PC-3 (cell line): Measurements from ENCODE around the gene MYLK2. TPM values are rescaled to one million over a fixed set of nuclear protein-coding genes. Genes with fewer than 3 reads are reported as not detected.

ENCODE experiments used
- ATAC-seq: fragments of 200-7000 bp; cut with Tn5 transposase; 2 replicates; pipeline ENCODE4 v1.9.1; 2020; ENCODE audit warnings: mild to moderate bottlenecking, moderate library complexity
- BruUV-seq: library from RNA; stranded (reverse); fragments of 400-500 nt; replicated peaks from 2 replicates; lab custom pipeline; 2021; lab: Mats Ljungman, UMichigan
- CTCF ChIA-PET: fragments of 300-600 bp; sonication (Branson Sonifier 250); formaldehyde crosslinking; loops from one replicate; lab custom pipeline; 2022; ENCODE audit warnings: antibody characterized with exemption; lab: Charles Lee
- POLR2A ChIA-PET: fragments of 300-600 bp; sonication (Branson Sonifier 250); formaldehyde crosslinking; loops from one replicate; lab custom pipeline; 2022; ENCODE audit warnings: antibody characterized with exemption; ENCODE audit not compliant: unreplicated experiment; lab: Charles Lee
- DNase-seq: peaks from one replicate; pipeline ENCODE4 v3.0.0-alpha.2; 2015
- H2AFZ ChIP-seq: fragments of 300-600 bp; sonication (generic); 2 replicates; pipeline ENCODE4 v1.6.0; 2016; ENCODE audit warnings: antibody characterized with exemption, low read length
- H3F3A ChIP-seq: fragments of 300-600 bp; sonication (generic); one replicate; pipeline ENCODE4 v1.6.0; 2017; ENCODE audit warnings: antibody characterized with exemption, low read length, control low read depth, mild to moderate bottlenecking; ENCODE audit not compliant: unreplicated experiment
- H3K27ac ChIP-seq: fragments of 300-600 bp; sonication (generic); 2 replicates; pipeline ENCODE4 v1.5.1; 2016; ENCODE audit warnings: mild to moderate bottlenecking, low read length
- H3K27me3 ChIP-seq: fragments of 300-600 bp; sonication (generic); 2 replicates; pipeline ENCODE4 v1.6.1; 2016; ENCODE audit warnings: low read length, mixed read lengths
- H3K36me3 ChIP-seq: fragments of 300-600 bp; sonication (generic); 2 replicates; pipeline ENCODE4 v1.6.1; 2016; ENCODE audit warnings: low read depth, mixed run types, low read length, mixed read lengths
- H3K4me1 ChIP-seq: fragments of 300-600 bp; sonication (generic); 2 replicates; pipeline ENCODE4 v1.5.1; 2016; ENCODE audit warnings: low read length; ENCODE audit not compliant: insufficient read depth
- H3K4me2 ChIP-seq: fragments of 300-600 bp; sonication (generic); 2 replicates; pipeline ENCODE4 v1.6.0; 2016; ENCODE audit warnings: low read length
- H3K4me3 ChIP-seq: fragments of 300-600 bp; sonication (generic); 2 replicates; pipeline ENCODE4 v1.5.1; 2016; ENCODE audit warnings: mild to moderate bottlenecking, low read length, mixed read lengths
- H3K79me2 ChIP-seq: fragments of 300-600 bp; sonication (generic); 2 replicates; pipeline ENCODE4 v1.6.1; 2017; ENCODE audit warnings: low read length, mixed read lengths
- H3K9ac ChIP-seq: fragments of 300-600 bp; sonication (generic); 2 replicates; pipeline ENCODE4 v1.6.0; 2016; ENCODE audit warnings: mild to moderate bottlenecking, low read length
- H3K9me2 ChIP-seq: fragments of 300-600 bp; sonication (generic); replicated peaks from 2 replicates; pipeline ENCODE4 v1.6.1; 2016; ENCODE audit warnings: mixed run types, low read length, mixed read lengths
- H3K9me3 ChIP-seq: fragments of 300-600 bp; sonication (generic); 2 replicates; pipeline ENCODE4 v1.6.1; 2016; ENCODE audit warnings: low read length, mixed read lengths
- H4K20me1 ChIP-seq: fragments of 300-600 bp; sonication (generic); 2 replicates; pipeline ENCODE4 v1.6.1; 2016; ENCODE audit warnings: low read length, mixed read lengths
- CTCF ChIP-seq: fragments of 300-600 bp; sonication (generic); conservative IDR thresholded peaks from 2 replicates; pipeline ENCODE4 v1.5.1; 2017; ENCODE audit warnings: antibody characterized with exemption, low read depth, mild to moderate bottlenecking, low read length
- EZH2 ChIP-seq: fragments of 300-600 bp; sonication (generic); IDR thresholded peaks from one replicate; pipeline ENCODE4 v1.6.1; 2017; ENCODE audit warnings: antibody characterized with exemption, mild to moderate bottlenecking, low read length; ENCODE audit not compliant: unreplicated experiment
- EZH2phosphoT487 ChIP-seq: fragments of 300-600 bp; sonication (generic); IDR thresholded peaks from 2 replicates; pipeline ENCODE4 v1.6.1; 2018; ENCODE audit warnings: mild to moderate bottlenecking, antibody characterized with exemption, low read length, borderline replicate concordance
- intact Hi-C: fragments of 100-400 bp; cut with micrococcal nuclease; formaldehyde crosslinking; loops from 2 replicates; pipeline ENCODE4 v1.9.0; 2023
- total RNA-seq: library from RNA; depleted of rRNA; stranded (reverse); fragments of >200 nt; gene quantifications from 2 replicates; pipeline ENCODE4 v1.2.3, GENCODE V29; 2014

MYLK2 gene
- total RNA-seq, 1 experiment from 2014 or later, result 1.7 TPM

GRCh38 chr20:31838646-31839292, 19.6 kb downstream of the MYLK2 start:
- no peaks in the 10 kb centered on the region for H3K36me3 ChIP-seq
- intact Hi-C loops, result loop anchor here (5.0 kb wide), 1 partner anchor 111 kb away; no protein-coding TSS in a partner anchor
- ATAC-seq, result no peak
- H3K9me3 ChIP-seq, result no peaks in the 10 kb centered on the region
- peaks cover 37% of the 10 kb centered on the region for H3K4me1 ChIP-seq
- H3K9me2 ChIP-seq, result no peaks in the 10 kb centered on the region
- H3K9ac ChIP-seq, result no peak overlapping the region
- ChIA-PET POLR2A (no interaction called here), CTCF (interaction anchor here (0.6 kb wide), 1 partner anchor 107 kb away, joined by 4 read pairs; no protein-coding TSS in a partner anchor)
- no peaks in the 10 kb centered on the region for H3F3A ChIP-seq
- no peak for DNase-seq
- no TSS peak for BruUV-seq
- H3K79me2 ChIP-seq, result no peaks in the 10 kb centered on the region
- H4K20me1 ChIP-seq, result 0 out of 2 replicates have a peak, but pooled peaks cover 3% of the 10 kb centered on the region
- no peaks in the 10 kb centered on the region for H3K27me3 ChIP-seq
- no peak overlapping the region for H3K4me2 ChIP-seq
- no peak for TF ChIP-seq EZH2
- TF ChIP-seq EZH2phosphoT487, result no peak
- no peak for TF ChIP-seq CTCF
- no peak overlapping the region for H3K27ac ChIP-seq
- no peak overlapping the region for H2AFZ ChIP-seq
- no peak overlapping the region for H3K4me3 ChIP-seq

GRCh38 chr20:31839782-31840487, 20.8 kb downstream of the MYLK2 start:
- no peaks in the 10 kb centered on the region for H3K9me2 ChIP-seq
- H3F3A ChIP-seq, result no peaks in the 10 kb centered on the region
- H3K4me3 ChIP-seq, result no peak overlapping the region
- peaks cover 37% of the 10 kb centered on the region for H3K4me1 ChIP-seq
- TF ChIP-seq EZH2, result no peak
- no peak for TF ChIP-seq EZH2phosphoT487
- TF ChIP-seq CTCF, result no peak
- ATAC-seq (no peak), DNase-seq (no peak)
- no peak overlapping the region for H3K4me2 ChIP-seq
- H3K9ac ChIP-seq, result no peak overlapping the region
- H3K79me2 ChIP-seq, result no peaks in the 10 kb centered on the region
- H3K27me3 ChIP-seq, result no peaks in the 10 kb centered on the region
- intact Hi-C loops, result loop anchor here (5.0 kb wide), 1 partner anchor 113 kb away; no protein-coding TSS in a partner anchor
- no peaks in the 10 kb centered on the region for H3K36me3 ChIP-seq
- no peaks in the 10 kb centered on the region for H3K9me3 ChIP-seq
- H4K20me1 ChIP-seq, result 0 out of 2 replicates have a peak, but pooled peaks cover 3% of the 10 kb centered on the region
- no peak overlapping the region for H2AFZ ChIP-seq
- H3K27ac ChIP-seq, result no peak overlapping the region
- POLR2A ChIA-PET, result no interaction called here
- CTCF ChIA-PET, result no interaction called here
- no TSS peak for BruUV-seq
